Stimulated activated CD8-positive, alpha-beta memory T cell treated with anti-CD3 and anti-CD28 coated beads, Interleukin-15, amount 100 ng/mL, for 1 hour (primary cell): ENCODE data around the gene MAN2B1.
"Not testable (repeated sequence)": the region's sequence is repeated elsewhere in the genome, so short reads cannot be mapped to it uniquely, and the experiment has no call there.

Experiments
- DNase-seq: peaks from one replicate; pipeline ENCODE4 v3.0.0-alpha.2; 2020; ENCODE audit warnings: low read depth

Gene MAN2B1

DNA sequence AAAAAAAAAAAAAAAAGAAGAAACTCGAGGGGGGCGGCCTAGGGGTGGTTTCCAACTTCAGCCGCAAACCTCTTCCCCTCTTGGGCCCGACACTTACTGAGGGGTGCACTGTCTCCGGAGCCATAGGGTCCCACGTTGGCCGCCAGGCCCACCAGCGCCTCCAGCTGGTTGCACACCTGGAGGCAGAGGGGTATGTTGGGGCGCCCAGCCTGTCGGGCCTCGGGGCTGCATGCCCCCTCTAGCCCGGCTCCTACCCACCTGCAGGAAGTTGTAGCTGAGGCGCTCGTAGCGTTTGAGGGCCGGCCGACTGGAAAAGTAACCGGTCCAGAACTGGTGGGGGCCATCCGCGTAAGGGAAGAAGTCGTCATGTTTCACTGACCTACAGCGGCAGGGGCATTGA is 8.6 kb downstream of the MAN2B1 start:
- no peak for DNase-seq

- DNase-seq = no peak
Observed at GRCh38 chr19:12656899-12657571, 9.5 kb downstream of the MAN2B1 start.

DNA sequence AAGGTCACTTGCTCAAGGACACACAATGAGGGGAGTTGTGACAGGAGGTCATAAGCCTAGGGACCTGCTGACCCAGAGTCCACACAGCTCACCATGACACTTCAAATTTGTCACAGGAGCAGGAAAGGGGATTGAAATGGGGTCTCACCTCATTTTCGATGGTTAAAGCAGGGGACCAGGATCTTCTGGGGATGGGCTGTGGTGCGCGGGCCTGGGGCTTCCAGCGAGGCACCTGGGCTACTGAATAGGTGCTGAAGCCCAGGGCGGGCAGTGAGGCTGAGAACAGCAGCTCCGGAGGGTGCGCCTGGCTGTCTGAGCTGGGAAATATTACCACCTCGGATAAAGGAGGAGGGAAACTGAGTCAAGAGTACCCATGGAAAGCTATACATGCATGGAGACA is 11.0 kb downstream of the MAN2B1 start:
- DNase-seq = no peak

DNA sequence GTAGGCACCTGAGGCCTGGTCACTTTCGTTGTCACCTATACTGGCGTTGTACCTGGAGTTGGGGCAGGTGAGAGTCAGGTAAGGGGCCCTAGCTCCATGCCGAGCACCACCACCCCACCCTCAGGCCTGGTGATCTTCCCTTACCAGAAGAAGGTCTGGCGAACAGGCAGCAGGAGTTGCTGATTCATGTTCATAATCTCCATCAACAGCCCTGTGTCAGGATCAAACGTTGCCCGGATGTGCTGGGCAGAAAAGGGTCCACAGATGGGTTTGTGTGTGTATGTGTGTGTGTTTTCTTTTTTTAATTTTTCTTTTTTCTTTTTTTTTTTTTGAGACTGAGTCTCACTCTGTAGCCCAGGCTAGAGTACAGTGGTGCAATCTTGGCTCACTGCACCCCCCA is 14.3 kb downstream of the MAN2B1 start:
- no peak for DNase-seq

- no peak for DNase-seq
Observed at GRCh38 chr19:12649941-12650340, 16.6 kb downstream of the MAN2B1 start.

DNA sequence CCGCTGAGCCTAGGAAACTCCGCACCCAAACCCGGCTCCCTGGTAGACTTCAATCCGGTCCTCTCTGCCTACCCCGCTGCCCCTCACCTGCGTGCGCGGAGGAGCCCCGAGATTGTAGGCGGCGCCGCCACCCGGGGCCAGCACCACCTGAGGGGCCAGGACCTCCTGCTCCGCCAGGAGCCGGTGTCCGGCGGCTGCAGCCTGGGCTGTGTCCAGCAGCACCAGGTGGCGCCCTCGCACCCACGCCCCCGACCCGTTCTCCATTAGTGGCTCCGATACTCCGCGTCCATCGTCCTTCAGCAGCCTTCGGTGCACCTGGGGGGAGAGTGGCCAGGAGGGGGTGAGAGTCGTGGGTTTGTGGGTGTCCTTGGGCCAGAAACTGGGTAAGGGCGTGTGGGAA is 18.5 kb downstream of the MAN2B1 start:
- DNase-seq = no peak

GRCh38 chr19:12647490-12648071 is 19.0 kb downstream of the MAN2B1 start:
- DNase-seq = no peak

- DNase-seq = no peak
Observed at GRCh38 chr19:12647047-12647446, 19.5 kb downstream of the MAN2B1 start.

- DNase-seq = no peak
Observed at GRCh38 chr19:12646551-12646950, 20.0 kb downstream of the MAN2B1 start.

DNA sequence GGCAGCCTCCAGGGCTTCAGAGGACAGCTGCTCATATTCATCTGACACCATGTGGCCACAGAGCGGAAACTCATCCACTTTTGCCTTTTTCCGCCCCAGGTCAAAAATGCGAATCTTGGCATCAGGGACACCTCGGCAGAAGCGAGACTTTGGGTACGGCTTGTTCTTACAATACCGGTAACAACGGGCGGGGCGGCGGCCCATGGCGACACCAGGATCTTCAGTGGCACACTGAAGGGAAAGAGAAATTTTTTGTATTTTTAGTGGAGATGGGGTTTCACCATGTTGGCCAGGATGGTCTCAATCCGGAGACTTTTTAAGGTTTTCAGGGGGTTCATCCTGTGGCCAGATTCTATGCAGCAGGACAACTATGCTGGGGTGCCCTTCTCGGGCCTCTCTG is 22.8 kb downstream of the MAN2B1 start:
- not testable (repeated sequence) for DNase-seq

DNA sequence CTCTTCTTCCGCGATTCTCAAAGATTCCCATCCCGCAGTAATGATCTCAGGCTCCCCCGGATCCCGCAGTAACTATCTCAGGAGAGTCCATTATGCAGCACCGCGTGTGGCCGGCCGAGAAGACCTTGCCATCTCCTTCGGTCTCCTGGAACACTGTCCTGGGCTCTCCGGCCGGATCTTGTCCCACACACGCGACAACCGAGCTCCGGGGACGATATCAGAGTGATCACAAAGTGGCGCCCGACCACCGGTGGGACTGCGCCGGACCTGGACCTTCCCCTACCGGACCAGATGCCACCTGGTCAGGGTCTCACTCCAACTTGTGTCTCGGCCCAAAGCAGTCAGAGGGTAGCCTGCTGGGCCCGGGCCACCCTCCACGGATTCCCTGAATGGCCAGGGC is 24.0 kb downstream of the MAN2B1 start:
- DNase-seq = no peak

- DNase-seq = no peak
Observed at GRCh38 chr19:12641456-12641855, 25.1 kb downstream of the MAN2B1 start.

DNA sequence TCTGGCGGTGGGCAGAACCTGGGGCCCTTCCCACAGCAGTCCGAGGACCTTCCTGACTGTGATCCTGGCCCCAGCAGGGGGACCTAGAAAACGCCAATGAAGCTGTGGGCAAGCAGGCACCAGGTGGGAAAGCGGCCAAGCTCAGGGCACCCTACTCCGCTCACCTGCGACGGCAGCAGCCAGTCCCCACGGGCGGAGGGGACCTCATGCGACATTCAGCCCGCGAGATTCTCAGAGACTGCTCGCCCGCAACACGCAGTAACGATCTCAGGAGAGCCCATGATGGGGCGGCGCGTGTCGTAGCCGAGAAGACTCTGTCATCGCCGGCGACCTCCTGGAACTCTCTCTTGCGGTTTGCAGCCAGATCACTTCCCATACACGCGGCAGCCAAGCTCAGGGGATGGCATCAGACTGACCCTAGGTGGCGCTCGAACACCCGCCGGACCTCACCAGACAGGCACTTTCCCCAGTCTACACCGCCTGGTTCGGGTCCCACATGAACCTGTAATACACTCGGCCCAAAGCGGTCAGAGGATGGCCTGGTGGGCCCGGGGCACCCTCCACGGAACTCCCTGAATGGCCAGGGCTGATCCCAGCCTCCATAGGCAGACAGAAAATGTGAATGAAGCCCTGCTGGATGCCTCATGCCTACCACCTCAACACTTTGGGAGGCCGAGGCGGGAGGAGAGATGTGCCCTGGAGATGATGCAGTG is 26.5 kb downstream of the MAN2B1 start:
- DNase-seq = peak; percentile 74

- no peak for DNase-seq
Observed at GRCh38 chr19:12638611-12639182, 27.8 kb downstream of the MAN2B1 start.

- no peak for DNase-seq
Observed at GRCh38 chr19:12636631-12637030, 29.9 kb downstream of the MAN2B1 start.

GRCh38 chr19:12629215-12629614 is 37.3 kb downstream of the MAN2B1 start:
- DNase-seq = no peak

DNA sequence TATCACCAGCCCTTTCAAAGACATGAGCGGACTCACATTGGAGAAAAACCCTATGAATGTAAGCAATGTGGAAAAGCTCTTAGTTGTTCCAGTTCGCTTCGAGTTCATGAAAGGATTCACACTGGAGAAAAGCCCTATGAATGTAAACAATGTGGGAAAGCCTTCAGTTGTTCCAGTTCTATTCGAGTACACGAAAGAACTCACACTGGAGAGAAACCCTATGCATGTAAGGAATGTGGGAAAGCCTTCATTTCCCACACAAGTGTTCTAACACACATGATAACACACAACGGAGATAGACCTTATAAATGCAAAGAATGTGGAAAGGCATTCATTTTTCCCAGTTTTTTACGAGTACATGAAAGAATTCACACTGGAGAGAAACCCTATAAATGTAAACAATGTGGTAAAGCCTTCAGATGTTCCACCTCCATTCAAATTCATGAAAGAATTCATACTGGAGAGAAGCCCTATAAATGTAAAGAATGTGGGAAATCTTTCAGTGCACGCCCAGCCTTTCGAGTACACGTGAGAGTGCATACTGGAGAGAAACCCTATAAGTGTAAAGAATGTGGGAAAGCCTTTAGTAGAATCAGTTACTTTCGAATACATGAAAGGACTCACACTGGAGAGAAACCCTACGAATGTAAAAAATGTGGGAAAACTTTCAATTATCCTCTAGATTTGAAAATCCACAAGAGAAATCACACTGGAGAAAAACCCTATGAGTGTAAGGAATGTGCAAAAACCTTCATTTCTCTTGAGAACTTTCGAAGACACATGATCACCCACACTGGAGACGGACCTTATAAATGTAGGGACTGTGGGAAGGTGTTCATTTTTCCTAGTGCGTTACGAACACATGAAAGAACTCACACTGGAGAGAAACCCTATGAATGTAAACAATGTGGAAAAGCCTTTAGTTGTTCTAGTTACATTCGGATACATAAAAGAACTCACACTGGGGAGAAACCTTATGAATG is 38.2 kb downstream of the MAN2B1 start:
- no peak for DNase-seq

GRCh38 chr19:12626958-12627357 is 39.6 kb downstream of the MAN2B1 start:
- no peak for DNase-seq

GRCh38 chr19:12623361-12624031 is 43.0 kb downstream of the MAN2B1 start:
- DNase-seq = no peak

DNA sequence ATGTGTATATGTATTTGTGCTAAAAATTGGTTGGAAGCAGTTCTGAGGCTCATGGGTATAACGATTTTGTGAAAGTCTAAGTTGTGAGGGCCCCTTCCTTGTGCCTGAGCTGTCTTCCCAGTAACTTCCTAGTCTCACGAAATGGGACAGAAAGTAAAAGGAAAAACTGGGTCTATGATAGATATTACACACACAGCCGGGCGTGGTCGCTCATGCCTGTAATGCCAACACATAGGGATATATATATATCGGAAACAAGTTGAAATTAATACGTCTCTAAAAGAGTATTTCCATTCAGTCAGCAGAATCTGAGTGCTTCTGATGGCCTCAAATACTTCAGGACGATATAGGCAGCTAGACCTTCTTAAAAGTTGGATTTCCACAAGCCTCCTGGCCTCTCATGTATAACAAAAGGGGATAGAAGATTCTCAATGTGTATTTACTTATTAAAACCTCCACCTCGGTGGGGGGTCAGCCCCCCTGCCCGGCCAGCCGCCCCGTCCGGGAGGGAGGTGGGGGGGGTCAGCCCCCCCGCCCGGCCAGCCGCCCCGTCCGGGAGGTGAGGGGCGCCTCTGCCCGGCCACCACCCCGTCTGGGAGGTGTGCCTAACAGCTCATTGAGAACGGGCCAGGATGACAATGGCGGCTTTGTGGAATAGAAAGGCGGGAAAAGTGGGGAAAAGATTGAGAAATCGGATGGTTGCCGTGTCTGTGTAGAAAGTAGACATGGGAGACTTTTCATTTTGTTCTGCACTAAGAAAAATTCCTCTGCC is 45.1 kb downstream of the MAN2B1 start:
- DNase-seq = not testable (repeated sequence)

DNA sequence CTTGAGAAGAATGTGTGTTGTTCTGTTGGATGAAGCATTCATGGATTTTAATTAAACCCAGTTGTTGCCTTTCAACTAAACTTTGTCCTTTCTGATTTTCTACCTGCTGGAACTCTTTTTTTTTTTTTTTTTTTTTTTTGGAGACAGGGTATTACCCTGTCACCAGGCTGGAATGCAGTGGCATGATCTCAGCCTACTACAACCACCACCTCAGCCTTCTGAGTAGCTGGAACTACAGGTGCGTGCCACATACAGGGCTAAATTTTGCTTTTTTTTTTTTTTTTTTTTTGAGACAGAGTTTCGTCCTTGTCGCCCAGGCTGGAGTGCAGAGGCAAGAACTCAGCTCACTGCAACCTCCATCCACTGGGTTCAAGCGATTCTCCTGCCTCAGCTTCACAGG is 48.9 kb downstream of the MAN2B1 start:
- DNase-seq = no peak
